CD4-positive, alpha-beta T cell treated with Interleukin-6 for 4 hours (primary cell): Measurements from ENCODE around the gene TPTE.
"Not testable (repeated sequence)": the region's sequence is repeated elsewhere in the genome, so short reads cannot be mapped to it uniquely, and the experiment has no call there.

Source experiments
- DNase-seq: peaks from one replicate; pipeline ENCODE4 v3.0.0-alpha.2; 2020; ENCODE audit warnings: mixed read lengths

Gene TPTE

GRCh38 chr21:10521091-10521598 is at the start of gene TPTE:
TSS of gene TPTE (plus strand) at chr21:10521583. CDS start at chr21:10538724, 17,141 bp downstream.
- DNase-seq = no peak

- DNase-seq = not testable (repeated sequence)
Measured at GRCh38 chr21:10471999-10472398, 49.4 kb upstream of the TPTE start.

- not testable (repeated sequence) for DNase-seq
Measured at GRCh38 chr21:10477794-10478193, 43.6 kb upstream of the TPTE start.

GRCh38 chr21:10479875-10480274 is 41.5 kb upstream of the TPTE start:
- not testable (repeated sequence) for DNase-seq

GRCh38 chr21:10484864-10485263 is 36.5 kb upstream of the TPTE start:
- not testable (repeated sequence) for DNase-seq

GRCh38 chr21:10490453-10490852 is 30.9 kb upstream of the TPTE start:
- not testable (repeated sequence) for DNase-seq

GRCh38 chr21:10511116-10511515 is 10.3 kb upstream of the TPTE start:
- no peak for DNase-seq

- DNase-seq = not testable (repeated sequence)
Measured at GRCh38 chr21:10516889-10517288, 4.5 kb upstream of the TPTE start.

- not testable (repeated sequence) for DNase-seq
Measured at GRCh38 chr21:10517904-10518303, 3.5 kb upstream of the TPTE start.

- not testable (repeated sequence) for DNase-seq
Measured at GRCh38 chr21:10521835-10522500, 585 bp downstream of the TPTE start.

- DNase-seq = no peak
Measured at GRCh38 chr21:10539956-10540355, 18.6 kb downstream of the TPTE start.

- not testable (repeated sequence) for DNase-seq
Measured at GRCh38 chr21:10544376-10544775, 23.0 kb downstream of the TPTE start.

- not testable (repeated sequence) for DNase-seq
Measured at GRCh38 chr21:10547868-10548267, 26.5 kb downstream of the TPTE start.

- DNase-seq = not testable (repeated sequence)
Measured at GRCh38 chr21:10548331-10548954, 27.1 kb downstream of the TPTE start.

- DNase-seq = not testable (repeated sequence)
Measured at GRCh38 chr21:10570803-10571202, 49.4 kb downstream of the TPTE start.

- not testable (repeated sequence) for DNase-seq
Measured at GRCh38 chr21:10574531-10575310, 53.3 kb downstream of the TPTE start.

- DNase-seq = no peak
Measured at GRCh38 chr21:10575311-10575667, 53.9 kb downstream of the TPTE start.

- not testable (repeated sequence) for DNase-seq
Measured at GRCh38 chr21:10578910-10579309, 57.5 kb downstream of the TPTE start.

GRCh38 chr21:10589115-10589514 is 67.7 kb downstream of the TPTE start:
- not testable (repeated sequence) for DNase-seq

GRCh38 chr21:10607074-10607473 is 85.7 kb downstream of the TPTE start:
- not testable (repeated sequence) for DNase-seq

GRCh38 chr21:10614285-10614684 is 92.9 kb downstream of the TPTE start:
- not testable (repeated sequence) for DNase-seq

- not testable (repeated sequence) for DNase-seq
Measured at GRCh38 chr21:10616061-10616460, 94.7 kb downstream of the TPTE start.

- no peak for DNase-seq
Measured at GRCh38 chr21:10616535-10616934, 95.2 kb downstream of the TPTE start.
